ENCODE results near the gene BRIP1.

DNA sequence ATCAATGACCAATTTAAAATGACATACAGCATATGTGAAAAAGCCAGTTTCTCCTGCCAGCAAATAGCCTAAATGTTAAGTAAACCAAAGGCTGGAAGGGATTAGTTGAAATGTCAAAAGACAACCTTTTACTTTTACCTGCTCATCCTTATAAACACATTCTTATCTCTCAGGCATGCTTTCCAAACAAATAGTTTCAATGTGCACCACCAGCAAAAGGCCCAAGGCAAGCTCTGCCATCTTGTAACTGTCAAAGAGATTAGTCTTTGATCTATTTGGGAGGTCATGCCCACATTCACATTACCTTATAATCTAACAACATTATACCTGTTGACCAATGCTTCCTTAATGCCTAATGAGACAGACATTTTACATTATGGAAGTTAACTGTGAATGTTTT, 140.1 kb downstream of the BRIP1 start:
- TF ChIP-seq EZH2phosphoT487 (IDR thresholded peaks at IDR 0.05; ENCODE audit: insufficient read depth, low read depth): no peak
- TF ChIP-seq EZH2 (IDR thresholded peaks at IDR 0.05; ENCODE audit: insufficient read depth, poor library complexity, severe bottlenecking): no peak

All from GM23248 (cell line).